ENCODE results near the gene KIAA0930.

KIAA0930 gene

GRCh38 chr22:45248832-45249561 lies 8.3 kb upstream of the KIAA0930 start:
- no peak for TF ChIP-seq ZFX (IDR thresholded peaks at IDR 0.05; ENCODE audit: borderline replicate concordance)
- no peak for TF ChIP-seq CTCF (IDR thresholded peaks at IDR 0.05)
- peak overlapping the region; percentile 60 for H3K27ac ChIP-seq

DNA sequence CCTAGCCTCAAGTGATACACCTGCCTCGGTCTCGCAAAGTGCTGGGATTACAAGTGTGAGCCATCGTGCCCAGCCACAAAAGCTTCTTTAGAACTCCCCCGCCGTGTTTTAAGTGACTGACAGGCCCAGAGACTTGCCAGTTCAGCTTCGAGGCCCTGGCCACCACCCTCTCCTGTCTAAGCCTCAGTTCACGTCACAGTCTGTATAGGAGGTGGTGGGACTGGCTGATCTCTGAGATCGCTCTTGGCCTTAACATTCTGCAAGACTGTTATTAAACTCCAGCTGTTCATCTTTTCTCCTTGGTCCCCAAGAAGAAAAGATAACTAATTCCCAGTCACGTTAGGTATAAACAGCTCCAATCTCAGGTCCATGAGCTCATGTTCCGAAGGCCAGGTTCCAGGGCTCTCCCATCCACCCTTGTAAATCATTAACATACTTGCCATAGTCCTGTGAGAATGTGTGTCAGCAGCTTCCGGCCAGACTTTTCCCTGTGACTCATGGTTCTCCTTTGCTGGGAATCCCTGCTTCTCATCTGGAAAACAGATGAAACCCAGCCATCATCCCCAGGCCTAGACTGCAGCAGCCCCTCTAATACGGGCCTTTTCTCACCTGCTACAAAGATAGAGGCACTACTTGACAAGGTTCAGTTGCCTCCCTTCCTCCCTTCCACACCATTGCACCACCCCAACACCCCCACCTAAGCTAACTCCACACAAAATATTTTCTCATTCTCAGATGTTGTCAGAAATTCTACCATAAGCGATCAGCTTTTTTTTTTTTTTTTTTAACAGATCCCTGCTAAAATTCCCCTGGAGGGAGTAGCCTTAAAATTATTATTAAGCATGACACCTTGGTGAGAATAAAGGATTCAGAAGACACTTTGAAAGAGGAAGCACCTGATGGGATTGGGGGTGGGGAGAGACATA lies 5.6 kb upstream of the KIAA0930 start:
- TF ChIP-seq ZFX (IDR thresholded peaks at IDR 0.05; ENCODE audit: borderline replicate concordance) (no peak), CTCF (IDR thresholded peaks at IDR 0.05) (no peak)
- peak overlapping the region; percentile 97 for H3K27ac ChIP-seq

- peak overlapping the region; percentile 97 for H3K27ac ChIP-seq
- TF ChIP-seq CTCF (IDR thresholded peaks at IDR 0.05) = no peak
- no peak for TF ChIP-seq ZFX (IDR thresholded peaks at IDR 0.05; ENCODE audit: borderline replicate concordance)
Observed at GRCh38 chr22:45244916-45245315, 4.2 kb upstream of the KIAA0930 start.

DNA sequence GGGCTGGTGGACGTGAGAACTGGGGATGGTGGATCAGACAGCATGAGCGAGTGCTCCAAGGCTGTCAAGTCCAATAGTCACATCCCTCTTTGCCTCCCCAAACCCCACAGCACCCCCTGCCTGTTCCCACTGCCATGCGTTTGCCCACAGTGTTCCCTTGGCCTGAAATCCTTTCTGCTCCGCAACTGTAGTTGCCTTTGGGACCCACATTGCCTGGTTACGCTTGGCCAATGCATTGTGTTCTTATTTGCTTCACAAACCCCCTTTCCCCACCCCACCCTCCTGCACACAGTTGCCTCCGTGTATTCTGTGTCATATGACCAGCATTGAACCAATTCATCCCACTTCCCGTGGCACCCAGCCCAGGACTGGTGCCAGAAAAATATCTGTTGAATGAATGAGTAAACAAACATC lies 2.1 kb upstream of the KIAA0930 start:
- H3K27ac ChIP-seq = peak overlapping the region; percentile 59
- TF ChIP-seq CTCF (IDR thresholded peaks at IDR 0.05) (peak; percentile 19), ZFX (IDR thresholded peaks at IDR 0.05; ENCODE audit: borderline replicate concordance) (no peak)

DNA sequence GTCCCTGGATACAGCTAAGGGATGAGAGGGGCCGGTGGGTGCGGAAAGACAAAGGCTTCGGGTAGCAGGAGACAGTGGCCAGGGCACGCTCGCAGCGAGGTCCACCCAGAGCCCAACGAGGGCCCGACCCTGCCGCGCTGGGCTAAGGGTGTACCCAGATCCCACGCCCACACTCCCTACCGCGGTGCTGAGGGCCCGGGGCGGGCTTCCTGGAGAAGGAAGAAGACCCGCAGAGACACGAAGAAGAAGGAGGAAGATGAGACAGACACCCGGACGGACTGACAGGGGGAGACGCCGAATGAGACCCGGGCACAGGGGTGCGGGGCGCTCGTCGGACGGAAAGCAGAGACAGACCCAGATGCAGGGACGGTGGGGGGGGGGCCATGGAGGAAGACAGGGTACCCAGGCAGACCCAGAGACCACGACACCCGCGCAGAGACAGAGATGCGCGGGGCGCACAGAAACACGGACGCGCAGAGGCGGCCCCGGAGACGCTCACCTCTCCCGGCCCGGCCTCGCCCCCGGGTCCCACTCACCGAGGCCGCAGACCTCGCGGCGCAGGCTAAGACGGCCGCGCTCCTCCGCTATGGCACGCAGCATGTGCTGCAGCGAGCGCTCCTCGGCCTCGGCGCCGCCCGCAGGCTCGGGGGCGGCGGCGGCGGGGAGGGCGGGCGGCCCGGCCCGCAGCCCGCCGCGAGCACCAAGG lies 437 bp downstream of the KIAA0930 start:
- TF ChIP-seq ZFX (IDR thresholded peaks at IDR 0.05; ENCODE audit: borderline replicate concordance) = no peak
- TF ChIP-seq CTCF (IDR thresholded peaks at IDR 0.05) = no peak
- no peak overlapping the region for H3K27ac ChIP-seq

GRCh38 chr22:45239681-45240051 lies 1.0 kb downstream of the KIAA0930 start:
- TF ChIP-seq CTCF (IDR thresholded peaks at IDR 0.05) (no peak), ZFX (IDR thresholded peaks at IDR 0.05; ENCODE audit: borderline replicate concordance) (no peak)
- H3K27ac ChIP-seq = no peak overlapping the region
